Measurements from ENCODE around the gene TPD52L1. TPM values are rescaled to one million over a fixed set of nuclear protein-coding genes. Genes with fewer than 3 reads are reported as not detected.
A peak's percentile ranks its signal among the peaks of the same experiment; 100 is the strongest.

TPD52L1 gene
- total RNA-seq, 4 donors from 2014 or later = 13.4 to 39.6 (median 21.2) TPM

- Histone ChIP-seq H3K4me1 (no peaks in the 10 kb centered on the region), H3K9me3 (no peaks in the 10 kb centered on the region), H3K27me3 (no peaks in the 10 kb centered on the region), H3K27ac (no peak overlapping the region), H3K36me3 (peaks cover 0 to 22% (median 0%) of the 10 kb centered on the region in 3 donors), H3K4me3 (no peak overlapping the region)
- DNase-seq = no peak
- TF ChIP-seq POLR2A (IDR thresholded peaks at IDR 0.05) (no peak), CTCF (IDR thresholded peaks at IDR 0.05) (no peak)
Measured at GRCh38 chr6:125270380-125270779, 116.8 kb downstream of the TPD52L1 start.

DNA sequence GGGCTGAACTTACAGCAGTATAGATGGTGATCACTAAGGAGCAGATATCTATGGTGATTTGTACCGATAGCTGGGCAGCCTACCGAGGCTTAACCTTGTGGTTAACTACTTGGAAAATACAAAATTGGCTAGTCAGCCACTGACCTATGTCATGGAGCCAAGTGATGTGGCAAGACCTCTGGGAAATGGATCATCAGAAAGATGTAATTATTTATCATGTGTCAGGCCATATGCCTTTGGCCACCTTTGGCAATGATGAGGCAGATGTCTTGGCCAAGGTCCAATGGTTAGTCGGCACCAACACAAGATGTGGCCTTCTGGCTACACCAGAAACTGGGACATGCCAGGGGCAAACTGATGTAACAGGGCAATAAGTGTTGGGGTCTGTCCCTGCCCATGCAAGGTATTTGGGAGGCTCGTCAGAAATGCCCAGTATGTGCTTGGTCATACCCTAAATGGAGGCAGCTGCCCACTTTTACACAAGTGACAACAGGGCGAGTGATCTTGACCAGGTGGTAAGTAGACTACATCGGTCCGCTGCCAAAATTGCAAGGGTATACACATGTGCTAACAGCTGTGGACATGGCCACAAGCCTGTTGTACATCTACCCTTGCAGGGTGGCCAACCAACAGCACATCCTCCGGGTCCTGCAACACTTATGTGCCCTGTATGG lies 118.0 kb downstream of the TPD52L1 start:
- H3K4me3 ChIP-seq = no peak overlapping the region
- TF ChIP-seq CTCF (IDR thresholded peaks at IDR 0.05) (no peak), POLR2A (IDR thresholded peaks at IDR 0.05) (no peak)
- H3K36me3 ChIP-seq = peaks cover 0 to 33% (median 0%) of the 10 kb centered on the region in 3 donors
- no peaks in the 10 kb centered on the region for H3K9me3 ChIP-seq
- no peaks in the 10 kb centered on the region for H3K4me1 ChIP-seq
- no peak overlapping the region for H3K27ac ChIP-seq
- no peak for DNase-seq
- no peaks in the 10 kb centered on the region for H3K27me3 ChIP-seq

DNA sequence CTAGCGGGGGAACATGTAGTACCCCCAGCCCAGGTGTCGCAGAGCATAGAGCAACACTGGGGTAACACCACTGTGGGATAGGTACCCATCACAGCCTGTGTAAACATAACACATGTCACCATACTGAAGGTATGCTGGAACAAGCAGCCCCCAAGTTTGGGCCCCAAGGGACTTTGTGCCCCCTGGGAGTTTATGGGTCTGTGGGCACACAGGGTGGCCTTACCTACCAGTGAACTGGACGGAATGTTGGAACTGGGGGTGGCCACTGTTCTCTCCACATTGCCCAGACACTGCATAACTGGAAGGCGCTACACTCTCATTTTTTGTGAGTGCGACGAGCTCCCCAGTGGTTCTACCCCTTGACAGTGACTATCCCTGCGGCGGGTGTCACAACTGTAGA lies 119.7 kb downstream of the TPD52L1 start:
- Histone ChIP-seq H3K4me3 (no peak overlapping the region), H3K4me1 (no peaks in the 10 kb centered on the region), H3K9me3 (no peaks in the 10 kb centered on the region), H3K36me3 (peaks cover 0 to 33% (median 0%) of the 10 kb centered on the region in 3 donors), H3K27me3 (no peaks in the 10 kb centered on the region), H3K27ac (no peak overlapping the region)
- TF ChIP-seq CTCF (IDR thresholded peaks at IDR 0.05) (no peak), POLR2A (IDR thresholded peaks at IDR 0.05) (no peak)
- no peak for DNase-seq

GRCh38 chr6:125273965-125274364 lies 120.4 kb downstream of the TPD52L1 start:
- Histone ChIP-seq H3K27me3 (no peaks in the 10 kb centered on the region), H3K36me3 (peaks cover 0 to 33% (median 0%) of the 10 kb centered on the region in 3 donors), H3K4me1 (no peaks in the 10 kb centered on the region), H3K4me3 (no peak overlapping the region), H3K9me3 (no peaks in the 10 kb centered on the region), H3K27ac (no peak overlapping the region)
- TF ChIP-seq CTCF (IDR thresholded peaks at IDR 0.05) (no peak), POLR2A (IDR thresholded peaks at IDR 0.05) (no peak)
- DNase-seq = peak in 1 of 3 donors; percentile 50

- no peak for DNase-seq
- no peaks in the 10 kb centered on the region for H3K9me3 ChIP-seq
- H3K27ac ChIP-seq = no peak overlapping the region
- H3K4me3 ChIP-seq = no peak overlapping the region
- no peaks in the 10 kb centered on the region for H3K4me1 ChIP-seq
- TF ChIP-seq POLR2A (IDR thresholded peaks at IDR 0.05) (no peak), CTCF (IDR thresholded peaks at IDR 0.05) (no peak)
- H3K27me3 ChIP-seq = no peaks in the 10 kb centered on the region
- H3K36me3 ChIP-seq = peaks cover 0 to 34% (median 0%) of the 10 kb centered on the region in 3 donors
Measured at GRCh38 chr6:125274935-125275334, 121.4 kb downstream of the TPD52L1 start.
